Heart right ventricle (tissue), 16 donors: ENCODE data around the gene TTC9. TPM values are rescaled to one million over a fixed set of nuclear protein-coding genes. Genes with fewer than 3 reads are reported as not detected.

Experiments used
- ATAC-seq, 8 donors: fragments of 200-7000 bp; cut with Tn5 transposase; one replicate each; pipeline ENCODE4 v1.9.1; 2020; ENCODE audit warnings: mild to moderate bottlenecking in 8 of 8, moderate library complexity in 8 of 8, moderate number of reproducible peaks in 1 of 8
- DNase-seq, 2 donors: peaks; one replicate each; pipeline ENCODE4 v3.0.0-alpha.2; 2020
- H3K27ac ChIP-seq, 10 donors: fragments of 200-600 bp; sonication (generic) in 2 of 10; one replicate each; pipeline versions ENCODE4 v1.5.0 to v1.8.0; 2020 to 2022; ENCODE audit warnings: mild to moderate bottlenecking in 3 of 10
- H3K27me3 ChIP-seq, 7 donors: fragments of 200-600 bp; one replicate each; pipeline ENCODE4 v1.8.0; 2021 to 2022; ENCODE audit warnings: mild to moderate bottlenecking in 2 of 7
- H3K36me3 ChIP-seq, 9 donors: fragments of 200-600 bp; sonication (generic) in 1 of 9; one replicate each; pipeline versions ENCODE4 v1.5.0 to v1.8.0; 2020 to 2022; ENCODE audit warnings: mild to moderate bottlenecking in 2 of 9
- H3K4me1 ChIP-seq, 9 donors: fragments of 200-600 bp; sonication (generic) in 1 of 9; one replicate each; pipeline versions ENCODE4 v1.5.0 to v1.8.0; 2020 to 2022; ENCODE audit warnings: mild to moderate bottlenecking in 4 of 9
- H3K4me3 ChIP-seq, 10 donors: fragments of 200-600 bp; sonication (generic) in 2 of 10; one replicate each; pipeline versions ENCODE4 v1.5.0 to v1.8.0; 2020 to 2022; ENCODE audit warnings: mild to moderate bottlenecking in 7 of 10, moderate library complexity in 2 of 10
- H3K9me3 ChIP-seq, 11 donors: fragments of 200-600 bp in 10 of 11; sonication (generic) in 2 of 11; one replicate each; pipeline versions ENCODE4 v1.5.0 to v1.8.0; 2013 to 2022; ENCODE audit warnings: mild to moderate bottlenecking in 2 of 11, control low read depth in 1 of 11, moderate library complexity in 1 of 11
- WGBS, 2 donors: extraction: QIAGEN DNeasy Blood & Tissue Kit; methylation state at CpG; one replicate each; pipeline ENCODE4 v1.1.7; 2013; ENCODE audit warnings: inconsistent platforms in 1 of 2; 5-methylcytosine and 5-hydroxymethylcytosine counted together
- intact Hi-C, 10 donors: fragments of 100-400 bp; cut with DNase I; formaldehyde crosslinking; loops; one replicate each; pipeline versions ENCODE4 v1.11.1 to v1.14.2; 2022
- polyA plus RNA-seq, 2 donors: library from polyadenylated mRNA; stranded (reverse); fragments of 200-250 nt; gene quantifications; one replicate each; pipeline ENCODE4 v1.2.3, GENCODE V29; 2013
- total RNA-seq, 10 donors: library from RNA; stranded (reverse); fragmentation: NEBNext Ultra II Directional in 3 of 10; extraction: Animal tissue kit (Norgen Biotek cat#: 25700) in 3 of 10; gene quantifications; one replicate each; pipeline versions ENCODE4 v1.2.1 to v1.2.4, GENCODE V29; 2021 to 2023
- TF ChIP-seq, protein P1 (sequence below), 9 donors: fragments of 200-600 bp; sonication (generic) in 2 of 9; IDR thresholded peaks; one replicate each; pipeline versions ENCODE4 v1.5.0 to v1.8.0; 2021 to 2022; ENCODE audit warnings: antibody characterized with exemption in 9 of 9, mild to moderate bottlenecking in 5 of 9, moderate library complexity in 1 of 9
- donor health status: Arrhythmogenic right ventricular cardiomyopathy.
- donor health status: ischemic (EF 13 %, LVEDD 7.1; RV severe dilation, severe dysfunction).
- donor health status: healthy with polysubstance abuse.
- donor health status: DM: no; HTN: yes; CAD: no.
- donor health status: DM: no; HTN: no; CAD: no.
- donor health status: ischemic (EF 25% LVEDD 6.9; RV normal size, moderate dysfunction).
- donor health status: ischemic (EF 25% LVEDD 5.7; RV mildly dilated, moderate dysfunction).
- donor health status: healthy.
- donor health status: DM: yes; HTN: yes; CAD: no.
- donor health status: Ischemic cardiomyopathy.
- donor health status: ischemic (EF 35%, LVEDD 5.7; RV mildly dilated, moderate dysfunction).
- donor health status: nonischemic (EF 11% LVEDD 7.7; RV severe dilation, severe dysfunction).
- donor health status: DM: yes; HTN: yes; CAD: no.
- donor health status: PGD.
- donor health status: ischemic (EF 29% LVEDD 5.4; RV normal size, mild dysfunction).
- donor health status: nonischemic (EF 23%, LVEDD 6.1; RV moderate dilation, normal function).

TTC9 gene
- total and polyA plus RNA-seq, 12 donors, result 0.22 to 2.9 (median 1.1) TPM

DNA sequence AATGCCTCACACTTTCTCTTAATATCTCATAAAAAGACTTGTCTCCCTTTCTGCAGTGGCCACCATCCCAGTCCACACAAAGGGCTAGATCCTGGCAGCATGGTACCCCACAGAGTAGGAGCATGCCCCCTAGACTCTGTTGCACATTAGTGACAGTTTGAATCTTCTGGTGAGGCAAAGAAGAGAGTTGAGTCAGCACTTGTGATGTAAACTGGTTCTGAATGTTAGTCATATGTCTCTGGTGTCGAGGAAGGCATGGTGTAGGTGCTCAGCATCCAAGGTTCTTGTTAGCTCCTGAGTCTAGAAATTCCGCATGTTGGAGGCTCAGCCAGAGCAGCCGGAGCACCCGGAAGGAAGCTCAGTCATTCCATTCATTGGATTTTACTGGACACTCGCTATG is 9.8 kb downstream of the TTC9 start:
- no peak overlapping the region for H3K27ac ChIP-seq
- DNase-seq (no peak), ATAC-seq (no peak)
- no peak overlapping the region for H3K4me3 ChIP-seq
- H3K9me3 ChIP-seq, result no peaks in the 10 kb centered on the region
- TF ChIP-seq, protein P1, sequence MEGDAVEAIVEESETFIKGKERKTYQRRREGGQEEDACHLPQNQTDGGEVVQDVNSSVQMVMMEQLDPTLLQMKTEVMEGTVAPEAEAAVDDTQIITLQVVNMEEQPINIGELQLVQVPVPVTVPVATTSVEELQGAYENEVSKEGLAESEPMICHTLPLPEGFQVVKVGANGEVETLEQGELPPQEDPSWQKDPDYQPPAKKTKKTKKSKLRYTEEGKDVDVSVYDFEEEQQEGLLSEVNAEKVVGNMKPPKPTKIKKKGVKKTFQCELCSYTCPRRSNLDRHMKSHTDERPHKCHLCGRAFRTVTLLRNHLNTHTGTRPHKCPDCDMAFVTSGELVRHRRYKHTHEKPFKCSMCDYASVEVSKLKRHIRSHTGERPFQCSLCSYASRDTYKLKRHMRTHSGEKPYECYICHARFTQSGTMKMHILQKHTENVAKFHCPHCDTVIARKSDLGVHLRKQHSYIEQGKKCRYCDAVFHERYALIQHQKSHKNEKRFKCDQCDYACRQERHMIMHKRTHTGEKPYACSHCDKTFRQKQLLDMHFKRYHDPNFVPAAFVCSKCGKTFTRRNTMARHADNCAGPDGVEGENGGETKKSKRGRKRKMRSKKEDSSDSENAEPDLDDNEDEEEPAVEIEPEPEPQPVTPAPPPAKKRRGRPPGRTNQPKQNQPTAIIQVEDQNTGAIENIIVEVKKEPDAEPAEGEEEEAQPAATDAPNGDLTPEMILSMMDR (IDR thresholded peaks at IDR 0.05), result no peak
- intact Hi-C loops, result no loop called here
- peaks cover 0 to 20% (median 9%) of the 10 kb centered on the region in 9 donors for H3K4me1 ChIP-seq
- no peaks in the 10 kb centered on the region for H3K36me3 ChIP-seq
- H3K27me3 ChIP-seq, result peaks cover 0 to 7% (median 0%) of the 10 kb centered on the region in 7 donors
- WGBS, 2 donors, result 97 to 98% methylated on average over 5 of the region's 5 CpGs

GRCh38 chr14:70652871-70653270 is 11.2 kb downstream of the TTC9 start:
- no peak overlapping the region for H3K4me3 ChIP-seq
- TF ChIP-seq, protein P1 (IDR thresholded peaks at IDR 0.05), result no peak
- intact Hi-C loops, result no loop called here
- H3K27ac ChIP-seq, result no peak overlapping the region
- peaks cover 0 to 13% (median 9%) of the 10 kb centered on the region in 9 donors for H3K4me1 ChIP-seq
- no peaks in the 10 kb centered on the region for H3K36me3 ChIP-seq
- no peaks in the 10 kb centered on the region for H3K9me3 ChIP-seq
- ATAC-seq (no peak), DNase-seq (no peak)
- peaks cover 0 to 7% (median 0%) of the 10 kb centered on the region in 7 donors for H3K27me3 ChIP-seq

DNA sequence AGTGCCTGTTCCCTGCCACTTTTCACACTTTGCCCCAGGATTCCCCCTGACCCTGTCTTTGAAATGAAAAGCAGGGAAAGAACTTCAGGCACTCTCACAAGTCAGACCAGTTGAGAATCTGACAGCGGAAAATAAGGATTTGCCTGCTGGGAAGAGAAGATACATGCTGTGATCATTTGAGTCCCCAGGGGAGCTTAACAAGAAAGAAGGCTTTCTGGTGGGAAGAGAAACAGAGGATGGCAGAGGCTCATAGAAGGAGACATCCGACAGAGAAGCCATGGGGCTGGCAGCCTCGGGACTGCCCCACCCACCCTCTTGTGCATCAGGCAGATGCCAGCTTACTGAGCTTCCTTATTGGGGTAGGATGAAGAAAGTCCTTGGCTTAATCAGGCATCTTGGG is 11.9 kb downstream of the TTC9 start:
- H3K4me3 ChIP-seq, result no peak overlapping the region
- intact Hi-C loops, result no loop called here
- no peaks in the 10 kb centered on the region for H3K36me3 ChIP-seq
- no peaks in the 10 kb centered on the region for H3K9me3 ChIP-seq
- ATAC-seq, result no peak
- H3K4me1 ChIP-seq, result peaks cover 0 to 9% (median 3%) of the 10 kb centered on the region in 9 donors
- H3K27ac ChIP-seq, result no peak overlapping the region
- 44 to 56% methylated on average over 3 of the region's 3 CpGs for WGBS, 2 donors
- TF ChIP-seq, protein P1 (IDR thresholded peaks at IDR 0.05), result no peak
- peaks cover 0 to 4% (median 0%) of the 10 kb centered on the region in 7 donors for H3K27me3 ChIP-seq
- DNase-seq, result no peak

GRCh38 chr14:70654632-70655031 is 12.9 kb downstream of the TTC9 start:
- H3K4me3 ChIP-seq, result no peak overlapping the region
- H3K27me3 ChIP-seq, result peaks cover 0 to 4% (median 0%) of the 10 kb centered on the region in 7 donors
- H3K4me1 ChIP-seq, result peaks cover 0 to 9% (median 0%) of the 10 kb centered on the region in 9 donors
- TF ChIP-seq, protein P1 (IDR thresholded peaks at IDR 0.05), result no peak
- DNase-seq, result no peak
- H3K36me3 ChIP-seq, result no peaks in the 10 kb centered on the region
- peak overlapping the region in 1 of 10 donors; percentile 62 for H3K27ac ChIP-seq
- intact Hi-C loops, result no loop called here
- H3K9me3 ChIP-seq, result no peaks in the 10 kb centered on the region
- no peak for ATAC-seq
- 88 to 91% methylated on average over 6 of the region's 6 CpGs for WGBS, 2 donors
